ENCODE results near the gene ACSL4. TPM values are rescaled to one million over a fixed set of nuclear protein-coding genes. Genes with fewer than 3 reads are reported as not detected.
"Not testable (repeated sequence)": the region's sequence is repeated elsewhere in the genome, so short reads cannot be mapped to it uniquely, and the experiment has no call there.

The ACSL4 gene
- polyA plus RNA-seq, 12 donors = 19.7 to 27.0 (median 23.0) TPM; not detected in 1

GRCh38 chrX:109679820-109680219, 53.2 kb downstream of the ACSL4 start:
- DNase-seq = no peak

- no peak for DNase-seq
Measured at GRCh38 chrX:109672239-109672638, 60.8 kb downstream of the ACSL4 start.

GRCh38 chrX:109671170-109671569, 61.9 kb downstream of the ACSL4 start:
- DNase-seq = not testable (repeated sequence)

- DNase-seq = no peak
Measured at GRCh38 chrX:109667986-109668385, 65.1 kb downstream of the ACSL4 start.

DNA sequence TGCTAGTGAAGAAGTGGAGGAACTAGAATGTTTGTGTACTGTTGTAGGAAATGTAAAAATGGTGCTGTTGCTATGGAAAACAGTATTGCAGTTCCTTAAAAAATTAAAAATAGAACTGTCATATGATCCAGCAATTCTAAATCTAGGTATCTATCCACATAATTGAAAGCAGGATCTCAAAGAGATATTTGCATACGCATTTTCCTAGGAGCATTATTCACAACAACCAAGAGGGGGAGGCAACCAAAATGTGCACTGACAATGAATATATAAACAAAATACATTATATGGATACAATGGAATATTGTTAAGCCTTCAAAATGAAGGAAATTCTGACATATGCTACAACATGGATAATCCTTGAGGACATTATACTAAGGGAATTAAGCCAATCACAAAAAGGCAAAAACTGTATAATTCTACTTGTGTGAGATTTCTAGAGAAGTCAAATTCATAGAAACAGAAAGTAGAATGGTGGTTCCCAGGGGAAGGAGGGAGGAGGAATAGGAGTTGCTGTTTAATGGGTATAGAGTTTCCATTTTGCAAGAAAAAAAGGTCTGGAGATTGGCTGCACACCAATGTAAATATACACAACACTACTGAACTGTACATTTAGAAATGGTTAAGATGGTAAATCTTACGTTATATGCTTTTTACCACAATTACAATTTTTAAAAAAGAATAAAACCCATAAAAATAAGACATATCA, 72.5 kb downstream of the ACSL4 start:
- DNase-seq = no peak

GRCh38 chrX:109658391-109658790, 74.7 kb downstream of the ACSL4 start:
- no peak for DNase-seq

- DNase-seq = not testable (repeated sequence)
Measured at GRCh38 chrX:109657364-109657763, 75.7 kb downstream of the ACSL4 start.

- no peak for DNase-seq
Measured at GRCh38 chrX:109656774-109657173, 76.3 kb downstream of the ACSL4 start.

GRCh38 chrX:109655502-109656201, 77.4 kb downstream of the ACSL4 start:
- DNase-seq = no peak

GRCh38 chrX:109654516-109655109, 78.4 kb downstream of the ACSL4 start:
- no peak for DNase-seq

GRCh38 chrX:109644671-109645070, 88.4 kb downstream of the ACSL4 start:
- DNase-seq = not testable (repeated sequence)

GRCh38 chrX:109643687-109644086, 89.4 kb downstream of the ACSL4 start:
- no peak for DNase-seq

- DNase-seq = no peak
Measured at GRCh38 chrX:109638158-109638557, 94.9 kb downstream of the ACSL4 start.

- DNase-seq = not testable (repeated sequence)
Measured at GRCh38 chrX:109637477-109637876, 95.6 kb downstream of the ACSL4 start.

GRCh38 chrX:109635146-109635545, 97.9 kb downstream of the ACSL4 start:
- DNase-seq = no peak

DNA sequence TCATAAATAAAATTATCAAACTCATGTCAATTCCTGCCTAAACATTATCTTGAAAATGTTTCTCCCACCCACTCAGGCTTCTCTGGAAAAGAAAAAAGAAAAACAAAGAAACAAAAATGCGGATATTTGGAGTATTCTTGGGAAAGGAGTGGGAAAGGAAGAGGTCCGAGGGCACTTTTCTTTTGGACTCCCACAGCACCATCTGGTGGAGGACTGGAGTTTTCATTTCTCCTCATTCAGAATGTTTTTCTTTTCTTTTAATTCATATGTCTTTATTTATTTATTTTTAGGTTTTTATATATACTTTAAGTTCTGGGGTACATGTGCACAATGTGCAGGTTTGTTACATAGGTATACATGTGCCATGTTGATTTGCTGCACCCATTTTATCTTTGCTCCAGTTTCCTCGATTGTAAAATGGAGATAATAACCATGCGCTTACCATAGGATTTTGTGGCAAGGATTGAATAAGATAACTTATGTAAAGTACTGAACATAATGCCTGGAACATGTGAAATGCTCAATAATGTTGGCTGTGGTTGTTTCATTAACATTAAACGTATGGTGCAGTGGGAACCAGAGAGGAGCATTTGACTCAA, 100.1 kb downstream of the ACSL4 start:
- no peak for DNase-seq

- DNase-seq = no peak
Measured at GRCh38 chrX:109629310-109629709, 103.7 kb downstream of the ACSL4 start.

DNA sequence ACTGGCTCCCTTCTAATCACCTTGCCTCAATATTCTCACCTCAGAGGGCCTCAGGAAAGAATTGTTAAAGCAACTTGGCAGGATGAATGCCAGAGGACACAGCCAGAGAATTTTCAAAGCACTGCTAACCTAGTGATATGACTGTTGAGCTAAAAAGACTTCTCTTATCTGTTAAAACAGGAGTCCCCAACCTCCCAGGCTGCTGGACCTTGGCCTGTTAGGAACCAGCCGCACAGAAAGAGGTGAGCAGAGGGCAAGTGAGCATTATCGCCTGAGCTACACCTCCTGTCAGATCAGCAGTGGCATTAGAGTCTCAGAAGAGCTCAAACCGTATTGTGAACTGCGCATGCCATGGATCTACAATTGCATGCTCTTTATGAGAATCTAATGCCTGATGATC, 106.4 kb downstream of the ACSL4 start:
- DNase-seq = no peak

- DNase-seq = no peak
Measured at GRCh38 chrX:109624641-109625616, 108.1 kb downstream of the ACSL4 start, which contains the start of gene KCNE5. Gene KCNE5, minus strand, starts transcription at chrX:109625172. Its CDS starts 152 bp downstream, at chrX:109625020.

DNA sequence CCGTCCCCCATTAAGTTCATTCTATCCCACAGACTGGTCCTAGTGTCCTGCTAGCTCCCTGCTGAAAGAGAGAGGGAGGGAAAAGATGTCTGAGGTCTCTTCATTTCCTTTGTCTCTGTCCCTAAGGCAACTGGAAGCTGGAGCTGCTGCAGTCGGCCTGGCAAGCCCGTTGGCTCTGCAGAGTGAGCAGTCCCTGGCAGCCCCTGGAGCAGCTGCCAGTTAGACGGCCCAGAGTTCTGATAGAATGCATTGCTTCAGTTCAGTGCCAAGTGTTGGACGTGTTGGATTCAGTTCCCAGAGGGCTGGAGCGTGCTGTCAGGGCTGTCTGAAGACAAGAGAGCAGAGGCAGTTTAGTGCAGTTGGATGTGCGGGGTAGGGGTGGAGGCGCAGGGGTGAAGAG, 109.1 kb downstream of the ACSL4 start:
- DNase-seq = no peak

DNA sequence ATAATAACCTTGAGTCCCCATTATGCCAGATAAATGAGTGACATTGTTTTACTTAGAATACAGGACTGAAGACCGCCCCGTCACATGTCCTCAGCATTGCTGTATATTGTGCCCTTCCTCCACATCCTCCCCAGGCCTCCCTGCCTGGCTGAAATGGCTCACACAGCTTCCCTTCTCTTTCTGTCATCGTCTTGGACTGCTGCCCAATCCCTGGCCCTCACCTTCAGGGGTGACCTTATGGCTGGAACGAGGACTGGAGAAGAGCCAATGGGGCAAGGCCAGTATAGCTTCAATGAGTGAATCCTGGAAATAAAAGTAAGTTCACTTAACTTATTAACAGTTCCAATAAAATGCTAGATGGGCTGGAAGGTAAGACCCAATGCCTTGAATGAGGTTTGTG, 110.8 kb downstream of the ACSL4 start:
- DNase-seq = no peak

Measured in muscle of arm (tissue), 12 donors.